Measurements from ENCODE around the gene PCGF5.
"Not testable (repeated sequence)": the region's sequence is repeated elsewhere in the genome, so short reads cannot be mapped to it uniquely, and the experiment has no call there.

The PCGF5 gene

GRCh38 chr10:91220194-91220953, at the start of gene PCGF5:
PCGF5 (plus strand) TSS chr10:91220663; CDS start chr10:91222872, 2,209 bp downstream.
- TF ChIP-seq, protein P1, sequence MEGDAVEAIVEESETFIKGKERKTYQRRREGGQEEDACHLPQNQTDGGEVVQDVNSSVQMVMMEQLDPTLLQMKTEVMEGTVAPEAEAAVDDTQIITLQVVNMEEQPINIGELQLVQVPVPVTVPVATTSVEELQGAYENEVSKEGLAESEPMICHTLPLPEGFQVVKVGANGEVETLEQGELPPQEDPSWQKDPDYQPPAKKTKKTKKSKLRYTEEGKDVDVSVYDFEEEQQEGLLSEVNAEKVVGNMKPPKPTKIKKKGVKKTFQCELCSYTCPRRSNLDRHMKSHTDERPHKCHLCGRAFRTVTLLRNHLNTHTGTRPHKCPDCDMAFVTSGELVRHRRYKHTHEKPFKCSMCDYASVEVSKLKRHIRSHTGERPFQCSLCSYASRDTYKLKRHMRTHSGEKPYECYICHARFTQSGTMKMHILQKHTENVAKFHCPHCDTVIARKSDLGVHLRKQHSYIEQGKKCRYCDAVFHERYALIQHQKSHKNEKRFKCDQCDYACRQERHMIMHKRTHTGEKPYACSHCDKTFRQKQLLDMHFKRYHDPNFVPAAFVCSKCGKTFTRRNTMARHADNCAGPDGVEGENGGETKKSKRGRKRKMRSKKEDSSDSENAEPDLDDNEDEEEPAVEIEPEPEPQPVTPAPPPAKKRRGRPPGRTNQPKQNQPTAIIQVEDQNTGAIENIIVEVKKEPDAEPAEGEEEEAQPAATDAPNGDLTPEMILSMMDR (IDR thresholded peaks at IDR 0.05; ENCODE audit: control extremely low read depth, extremely low read depth, low read depth, missing control alignments): peak; percentile 34
- peak; percentile 96 for DNase-seq (ENCODE audit: extremely low spot score)
- ChIA-PET POLR2A (interaction anchor here (1.4 kb wide), 1 partner anchor 55 kb away, joined by 3 read pairs; no protein-coding TSS in a partner anchor), CTCF (interaction anchor here (1.0 to 3.9 kb wide), 7 partner anchors 10 to 215 kb away, joined by 3 to 15 read pairs (median 5); no protein-coding TSS in a partner anchor)

DNA sequence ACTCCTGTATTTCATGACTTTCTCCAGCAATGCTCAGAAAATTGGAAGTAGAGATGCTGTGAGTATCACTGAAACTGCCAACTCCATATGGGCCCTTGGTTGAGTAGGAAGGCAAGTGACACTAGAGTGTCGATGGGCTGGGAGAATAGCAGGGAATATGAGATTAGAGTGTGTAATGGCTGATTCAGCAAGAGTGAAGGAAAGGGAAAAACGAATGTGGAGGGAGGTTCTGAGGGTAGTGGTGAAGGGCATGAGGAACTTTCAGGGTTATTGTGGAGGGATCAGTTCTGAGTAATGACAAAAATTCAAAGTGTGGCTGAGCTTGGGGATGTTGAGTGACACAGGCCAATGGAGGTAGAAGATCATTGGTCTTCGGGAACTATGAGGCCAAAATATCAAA, 49.0 kb upstream of the PCGF5 start:
- ChIA-PET CTCF (interaction anchor here (1.1 to 3.1 kb wide), 5 partner anchors 9 to 165 kb away, joined by 3 to 20 read pairs (median 3); no protein-coding TSS in a partner anchor), POLR2A (no interaction called here)
- DNase-seq (ENCODE audit: extremely low spot score): no peak
- TF ChIP-seq, protein P1 (IDR thresholded peaks at IDR 0.05; ENCODE audit: control extremely low read depth, extremely low read depth, low read depth, missing control alignments): no peak

DNA sequence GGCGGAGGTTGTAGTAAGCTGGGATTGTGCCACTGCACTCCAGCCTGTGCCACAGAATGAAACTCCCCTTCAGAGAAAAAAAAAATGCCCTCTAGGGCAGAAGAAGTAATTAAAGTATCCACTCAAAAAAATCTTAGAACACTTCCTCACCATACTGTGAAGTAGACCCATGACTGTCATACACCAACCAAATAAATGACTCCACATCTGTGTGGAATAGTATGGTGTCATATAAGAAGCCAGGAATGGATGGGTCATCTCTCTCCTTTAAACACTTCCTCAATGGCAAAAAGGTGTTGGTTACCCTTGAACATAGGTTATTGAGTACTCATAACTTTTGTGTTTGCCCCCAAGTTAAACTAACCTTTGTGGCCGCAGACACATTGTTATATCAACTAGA, 48.1 kb upstream of the PCGF5 start:
- TF ChIP-seq, protein P1 (IDR thresholded peaks at IDR 0.05; ENCODE audit: control extremely low read depth, extremely low read depth, low read depth, missing control alignments): no peak
- ChIA-PET POLR2A (no interaction called here), CTCF (interaction anchor here (0.9 to 3.1 kb wide), 6 partner anchors 8 to 334 kb away, joined by 3 to 20 read pairs (median 3); no protein-coding TSS in a partner anchor)

DNA sequence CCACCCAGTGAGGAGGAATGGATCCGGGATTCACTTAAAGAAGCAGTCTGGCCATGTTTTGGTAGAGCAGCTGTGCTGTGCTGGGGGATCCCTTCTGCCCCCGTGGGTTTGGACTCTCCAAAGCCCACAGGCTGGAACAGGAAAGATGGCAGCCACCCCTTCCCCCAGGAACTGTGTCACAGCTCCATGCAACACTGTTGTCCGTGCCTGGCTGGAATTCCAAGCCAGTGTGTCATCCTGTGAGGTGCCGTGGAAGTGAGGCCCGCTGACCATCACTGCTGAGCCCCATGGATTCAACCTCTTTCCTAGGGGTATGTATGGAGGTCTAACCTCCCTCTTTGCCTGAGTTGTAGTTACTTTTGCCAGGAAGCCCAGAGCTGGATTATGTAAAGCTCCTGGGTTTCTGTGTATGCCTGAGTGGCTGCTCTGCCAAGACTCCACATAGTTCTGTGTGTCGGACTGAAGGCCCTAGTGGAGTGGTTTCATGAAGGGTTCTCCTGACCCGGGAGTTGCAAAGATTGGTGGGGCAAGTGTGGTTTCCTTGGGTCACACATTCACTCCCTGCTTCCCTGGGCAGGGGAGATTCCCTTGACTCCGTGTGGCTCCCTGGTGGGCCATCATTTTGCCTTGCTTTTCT, 35.1 kb upstream of the PCGF5 start:
- TF ChIP-seq, protein P1 (IDR thresholded peaks at IDR 0.05; ENCODE audit: control extremely low read depth, extremely low read depth, low read depth, missing control alignments): no peak
- ChIA-PET CTCF (interaction anchor here (1.0 to 3.2 kb wide), 6 partner anchors 13 to 274 kb away, joined by 3 to 20 read pairs (median 3); no protein-coding TSS in a partner anchor), POLR2A (no interaction called here)
- no peak for DNase-seq (ENCODE audit: extremely low spot score)

More for the DNA sequence above, 48.1 kb upstream of the PCGF5 start:
- DNase-seq (ENCODE audit: extremely low spot score): no peak

- TF ChIP-seq, protein P1 (IDR thresholded peaks at IDR 0.05; ENCODE audit: control extremely low read depth, extremely low read depth, low read depth, missing control alignments): no peak
- POLR2A ChIA-PET: no interaction called here
- DNase-seq (ENCODE audit: extremely low spot score): no peak
- CTCF ChIA-PET: interaction anchor here (1.4 to 3.2 kb wide), 2 partner anchors 21 to 98 kb away, joined by 3 to 12 read pairs; no protein-coding TSS in a partner anchor
Measured at GRCh38 chr10:91187156-91187555, 33.3 kb upstream of the PCGF5 start.

- DNase-seq (ENCODE audit: extremely low spot score); POLR2A ChIA-PET; CTCF ChIA-PET: not testable (repeated sequence)
Measured at GRCh38 chr10:91188010-91188409, 32.5 kb upstream of the PCGF5 start.

Data from GM10248 (cell line).